Endothelial cell (in vitro differentiated cells): Measurements from ENCODE around the gene ERCC2. TPM values are rescaled to one million over a fixed set of nuclear protein-coding genes. Genes with fewer than 3 reads are reported as not detected.

Experiments
- DNase-seq: peaks from one replicate; pipeline ENCODE4 v3.0.0; 2021; ENCODE audit warnings: low spot score
- H3K27ac Mint-ChIP-seq: one replicate; pipeline ENCODE4 v1.8.0; 2021; ENCODE audit warnings: mixed read lengths, inconsistent platforms; ENCODE audit not compliant: unreplicated experiment
- H3K27me3 Mint-ChIP-seq: one replicate; pipeline ENCODE4 v1.8.0; 2021; ENCODE audit warnings: mild to moderate bottlenecking, moderate library complexity, mixed read lengths, inconsistent platforms; ENCODE audit not compliant: unreplicated experiment
- H3K36me3 Mint-ChIP-seq: one replicate; pipeline ENCODE4 v1.8.0; 2021; ENCODE audit warnings: mild to moderate bottlenecking, low read depth, mixed read lengths, inconsistent platforms; ENCODE audit not compliant: unreplicated experiment
- H3K4me1 Mint-ChIP-seq: one replicate; pipeline ENCODE4 v1.8.0; 2021; ENCODE audit warnings: mild to moderate bottlenecking, mixed read lengths, inconsistent platforms; ENCODE audit not compliant: unreplicated experiment
- H3K4me3 Mint-ChIP-seq: one replicate; pipeline ENCODE4 v1.8.0; 2021; ENCODE audit warnings: mild to moderate bottlenecking, mixed read lengths, inconsistent platforms; ENCODE audit not compliant: unreplicated experiment
- H3K9me3 Mint-ChIP-seq: one replicate; pipeline ENCODE4 v1.8.0; 2021; ENCODE audit warnings: mixed read lengths, inconsistent platforms; ENCODE audit not compliant: unreplicated experiment
- CTCF ChIP-seq: fragments of 200-600 bp; sonication (generic); IDR thresholded peaks from one replicate; pipeline ENCODE4 v1.5.0; 2021; ENCODE audit warnings: antibody characterized with exemption; ENCODE audit not compliant: unreplicated experiment
- total RNA-seq: library from RNA; stranded (reverse); fragmentation: NEBNext Ultra II Directional; extraction: Animal tissue kit (Norgen Biotek cat#: 25700); gene quantifications from one replicate; pipeline ENCODE4 v1.2.1, GENCODE V29; 2021; ENCODE audit not compliant: unreplicated experiment

Gene ERCC2
- total RNA-seq, 1 donor from 2014 or later, result 44.2 TPM

- peaks cover 12% of the 10 kb centered on the region for H3K27me3 Mint-ChIP-seq
Observed at GRCh38 chr19:45322744-45323281, 47.6 kb downstream of the ERCC2 start, which contains the start of gene CKM. TSS of gene CKM (minus strand) at chr19:45322875. CDS start at chr19:45319713, 3,162 bp downstream.

GRCh38 chr19:45322311-45322710 lies 48.1 kb downstream of the ERCC2 start:
- no peaks in the 10 kb centered on the region for H3K4me1 Mint-ChIP-seq
- no peak for TF ChIP-seq CTCF
- H3K9me3 Mint-ChIP-seq, result no peaks in the 10 kb centered on the region
- DNase-seq, result no peak
- H3K27me3 Mint-ChIP-seq, result peaks cover 14% of the 10 kb centered on the region
- H3K36me3 Mint-ChIP-seq, result no peaks in the 10 kb centered on the region
- peak overlapping the region; percentile 42 for H3K4me3 Mint-ChIP-seq
- H3K27ac Mint-ChIP-seq, result no peak overlapping the region

More at GRCh38 chr19:45322744-45323281, 47.6 kb downstream of the ERCC2 start, which contains the start of gene CKM:
- Mint-ChIP-seq H3K4me1 (no peaks in the 10 kb centered on the region), H3K9me3 (no peaks in the 10 kb centered on the region), H3K4me3 (peak within 1 kb of the TSS; percentile 42), H3K36me3 (no peaks in the 10 kb centered on the region), H3K27ac (no peak within 1 kb of the TSS)
- no peak for TF ChIP-seq CTCF
- no peak for DNase-seq

DNA sequence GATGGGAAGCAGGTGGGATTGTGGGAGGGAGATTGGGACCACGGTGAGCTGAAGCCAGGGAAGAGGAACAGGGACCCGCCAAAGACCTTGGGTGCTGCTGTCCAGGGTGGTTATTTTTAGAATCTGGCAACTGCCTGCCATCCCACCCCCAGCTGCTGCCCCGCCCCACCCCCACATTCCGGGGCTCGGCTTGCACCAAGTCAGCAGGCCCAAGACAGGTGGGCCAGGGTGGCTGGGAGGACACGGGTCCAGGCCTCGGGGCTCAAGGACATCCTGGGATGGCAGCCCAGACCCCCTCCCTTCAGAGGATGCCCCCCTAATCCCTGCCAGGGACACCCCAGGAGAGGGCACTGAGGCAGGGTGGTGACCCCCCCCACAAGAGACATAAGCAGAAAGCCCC lies 48.5 kb downstream of the ERCC2 start:
- H3K9me3 Mint-ChIP-seq, result no peaks in the 10 kb centered on the region
- DNase-seq, result no peak
- peaks cover 14% of the 10 kb centered on the region for H3K27me3 Mint-ChIP-seq
- no peak for TF ChIP-seq CTCF
- no peaks in the 10 kb centered on the region for H3K4me1 Mint-ChIP-seq
- H3K27ac Mint-ChIP-seq, result no peak overlapping the region
- H3K36me3 Mint-ChIP-seq, result no peaks in the 10 kb centered on the region
- H3K4me3 Mint-ChIP-seq, result no peak overlapping the region

DNA sequence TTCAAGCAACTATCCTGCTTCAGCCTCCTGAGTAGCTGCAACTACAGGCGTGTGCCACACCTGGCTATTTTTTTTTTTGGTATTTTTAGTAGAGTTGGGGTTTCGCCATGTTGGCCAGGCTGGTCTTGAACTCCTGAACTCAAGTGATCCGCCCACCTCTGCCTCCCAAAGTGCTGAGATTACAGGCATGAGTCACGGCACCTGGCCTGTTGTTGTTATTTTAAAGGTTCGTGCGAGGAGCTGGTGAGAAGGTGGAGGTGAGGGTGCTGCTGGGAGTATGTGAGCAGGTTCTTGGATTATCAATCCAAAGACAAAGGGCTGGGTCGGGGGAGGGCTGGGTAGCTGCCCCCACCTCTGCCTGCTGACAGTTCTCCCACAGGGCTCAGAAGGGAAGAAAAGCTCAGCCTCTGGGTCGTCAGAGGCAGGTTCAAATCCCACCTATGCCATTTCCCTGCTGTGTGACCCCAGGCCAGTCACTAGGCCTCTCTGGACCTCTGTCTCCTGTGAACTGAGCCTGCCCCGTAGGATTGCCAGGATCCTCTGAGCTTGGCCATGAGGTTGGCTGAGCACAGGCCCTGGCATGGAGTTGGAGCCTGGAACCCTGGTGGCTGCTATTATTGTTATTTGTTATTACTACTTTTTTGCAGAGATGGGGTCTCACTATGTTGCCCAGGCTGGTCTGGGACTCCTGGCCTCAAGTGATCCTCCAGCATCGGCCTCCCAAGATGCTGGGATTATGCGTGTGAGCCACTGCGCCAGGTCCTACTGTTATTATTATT lies 49.2 kb downstream of the ERCC2 start:
- Mint-ChIP-seq H3K27ac (no peak overlapping the region), H3K4me3 (no peak overlapping the region), H3K9me3 (no peaks in the 10 kb centered on the region), H3K4me1 (no peaks in the 10 kb centered on the region), H3K27me3 (peaks cover 16% of the 10 kb centered on the region), H3K36me3 (no peaks in the 10 kb centered on the region)
- no peak for DNase-seq
- no peak for TF ChIP-seq CTCF

DNA sequence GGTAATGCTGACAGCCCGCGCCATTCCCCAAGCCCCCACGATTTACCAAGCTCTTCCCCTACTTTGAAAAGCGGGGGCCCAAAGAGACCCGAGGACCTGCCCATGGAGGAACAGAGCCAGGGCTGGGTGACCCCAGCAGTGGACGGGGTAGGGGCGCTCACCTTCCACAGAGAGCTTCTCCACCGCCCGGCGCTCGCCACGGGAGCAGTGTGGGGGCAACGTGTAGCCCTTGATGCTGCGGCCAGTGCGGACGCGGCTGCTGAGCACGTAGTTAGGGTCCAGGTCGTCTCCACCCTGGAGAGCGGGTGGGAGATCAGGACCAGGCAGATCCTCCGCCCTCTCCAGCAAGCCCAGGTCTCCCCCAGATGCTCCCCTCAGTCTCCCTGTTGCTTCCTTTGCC lies 55.1 kb downstream of the ERCC2 start:
- no peak overlapping the region for H3K27ac Mint-ChIP-seq
- no peak for DNase-seq
- no peak overlapping the region for H3K4me3 Mint-ChIP-seq
- peaks cover 2% of the 10 kb centered on the region for H3K4me1 Mint-ChIP-seq
- H3K27me3 Mint-ChIP-seq, result peaks cover 12% of the 10 kb centered on the region
- no peaks in the 10 kb centered on the region for H3K36me3 Mint-ChIP-seq
- no peak for TF ChIP-seq CTCF
- H3K9me3 Mint-ChIP-seq, result no peaks in the 10 kb centered on the region
